ENCODE measurements around the gene ANKMY1.
"Not testable (repeated sequence)": the region's sequence is repeated elsewhere in the genome, so short reads cannot be mapped to it uniquely, and the experiment has no call there.

ANKMY1 gene

GRCh38 chr2:240521885-240522284 lies 35.9 kb downstream of the ANKMY1 start:
- not testable (repeated sequence) for DNase-seq (ENCODE audit: low read depth, low spot score)

- DNase-seq (ENCODE audit: low read depth, low spot score), result no peak
Measured at GRCh38 chr2:240520974-240521350, 36.8 kb downstream of the ANKMY1 start.

- no peak for DNase-seq (ENCODE audit: low read depth, low spot score)
Measured at GRCh38 chr2:240520130-240520973, 37.4 kb downstream of the ANKMY1 start.

GRCh38 chr2:240519396-240520129 lies 38.2 kb downstream of the ANKMY1 start:
- DNase-seq (ENCODE audit: low read depth, low spot score), result no peak

- no peak for DNase-seq (ENCODE audit: low read depth, low spot score)
Measured at GRCh38 chr2:240518981-240519380, 38.8 kb downstream of the ANKMY1 start.

GRCh38 chr2:240517342-240517741 lies 40.4 kb downstream of the ANKMY1 start:
- DNase-seq (ENCODE audit: low read depth, low spot score), result no peak

GRCh38 chr2:240514631-240515030 lies 43.2 kb downstream of the ANKMY1 start:
- no peak for DNase-seq (ENCODE audit: low read depth, low spot score)

GRCh38 chr2:240513549-240514287 lies 44.1 kb downstream of the ANKMY1 start:
- DNase-seq (ENCODE audit: low read depth, low spot score), result peak; percentile 22

GRCh38 chr2:240512666-240513535 lies 44.9 kb downstream of the ANKMY1 start:
- DNase-seq (ENCODE audit: low read depth, low spot score), result no peak

- DNase-seq (ENCODE audit: low read depth, low spot score), result no peak
Measured at GRCh38 chr2:240512109-240512485, 45.7 kb downstream of the ANKMY1 start.

GRCh38 chr2:240511351-240512108 lies 46.3 kb downstream of the ANKMY1 start:
- DNase-seq (ENCODE audit: low read depth, low spot score), result no peak

- no peak for DNase-seq (ENCODE audit: low read depth, low spot score)
Measured at GRCh38 chr2:240510513-240511210, 47.1 kb downstream of the ANKMY1 start.

GRCh38 chr2:240509667-240510512 lies 47.9 kb downstream of the ANKMY1 start:
- DNase-seq (ENCODE audit: low read depth, low spot score), result no peak

- DNase-seq (ENCODE audit: low read depth, low spot score), result no peak
Measured at GRCh38 chr2:240508832-240509545, 48.8 kb downstream of the ANKMY1 start.

GRCh38 chr2:240507778-240508251 lies 50.0 kb downstream of the ANKMY1 start:
- DNase-seq (ENCODE audit: low read depth, low spot score), result no peak

GRCh38 chr2:240507060-240507777 lies 50.6 kb downstream of the ANKMY1 start:
- no peak for DNase-seq (ENCODE audit: low read depth, low spot score)

- no peak for DNase-seq (ENCODE audit: low read depth, low spot score)
Measured at GRCh38 chr2:240506406-240507059, 51.3 kb downstream of the ANKMY1 start.

Data from brain pericyte (primary cell).